GM18858 (cell line): Measurements from ENCODE around the gene GRB7.
A peak's percentile ranks its signal among the peaks of the same experiment; 100 is the strongest.
"Not testable (repeated sequence)": the region's sequence is repeated elsewhere in the genome, so short reads cannot be mapped to it uniquely, and the experiment has no call there.

Source experiments
- ATAC-seq: cut with Tn5 transposase; IDR thresholded peaks from one replicate; pipeline ENCODE4 v1.9.1; 2021; ENCODE audit not compliant: unreplicated experiment

GRB7 gene

DNA sequence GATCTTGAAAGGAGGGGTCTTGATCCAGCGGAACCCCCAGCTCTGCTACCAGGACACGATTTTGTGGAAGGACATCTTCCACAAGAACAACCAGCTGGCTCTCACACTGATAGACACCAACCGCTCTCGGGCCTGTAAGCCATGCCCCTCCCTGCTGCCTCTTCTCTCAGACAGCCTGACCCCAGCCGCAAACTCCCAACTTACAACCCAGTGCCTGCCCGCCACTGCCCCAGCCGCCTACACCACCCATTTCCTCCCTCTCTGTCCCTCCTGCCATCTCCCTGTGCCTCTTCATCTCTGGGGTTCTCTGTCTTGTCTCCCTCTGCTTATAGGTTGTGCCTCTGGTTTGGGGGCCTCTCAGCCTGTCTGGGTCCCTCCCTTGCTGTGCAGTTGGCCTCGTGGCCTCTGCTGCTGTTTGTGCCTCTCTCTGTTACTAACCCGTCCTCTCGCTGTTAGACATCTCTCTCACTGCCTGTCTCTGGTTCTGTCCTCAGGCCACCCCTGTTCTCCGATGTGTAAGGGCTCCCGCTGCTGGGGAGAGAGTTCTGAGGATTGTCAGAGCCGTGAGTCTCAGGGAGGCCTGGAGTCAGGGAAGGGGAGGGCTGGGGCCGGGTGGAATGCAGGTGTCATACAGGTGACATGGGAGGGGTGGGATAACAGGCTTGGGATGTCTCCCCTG, 28.3 kb upstream of the GRB7 start:
- ATAC-seq: no peak

DNA sequence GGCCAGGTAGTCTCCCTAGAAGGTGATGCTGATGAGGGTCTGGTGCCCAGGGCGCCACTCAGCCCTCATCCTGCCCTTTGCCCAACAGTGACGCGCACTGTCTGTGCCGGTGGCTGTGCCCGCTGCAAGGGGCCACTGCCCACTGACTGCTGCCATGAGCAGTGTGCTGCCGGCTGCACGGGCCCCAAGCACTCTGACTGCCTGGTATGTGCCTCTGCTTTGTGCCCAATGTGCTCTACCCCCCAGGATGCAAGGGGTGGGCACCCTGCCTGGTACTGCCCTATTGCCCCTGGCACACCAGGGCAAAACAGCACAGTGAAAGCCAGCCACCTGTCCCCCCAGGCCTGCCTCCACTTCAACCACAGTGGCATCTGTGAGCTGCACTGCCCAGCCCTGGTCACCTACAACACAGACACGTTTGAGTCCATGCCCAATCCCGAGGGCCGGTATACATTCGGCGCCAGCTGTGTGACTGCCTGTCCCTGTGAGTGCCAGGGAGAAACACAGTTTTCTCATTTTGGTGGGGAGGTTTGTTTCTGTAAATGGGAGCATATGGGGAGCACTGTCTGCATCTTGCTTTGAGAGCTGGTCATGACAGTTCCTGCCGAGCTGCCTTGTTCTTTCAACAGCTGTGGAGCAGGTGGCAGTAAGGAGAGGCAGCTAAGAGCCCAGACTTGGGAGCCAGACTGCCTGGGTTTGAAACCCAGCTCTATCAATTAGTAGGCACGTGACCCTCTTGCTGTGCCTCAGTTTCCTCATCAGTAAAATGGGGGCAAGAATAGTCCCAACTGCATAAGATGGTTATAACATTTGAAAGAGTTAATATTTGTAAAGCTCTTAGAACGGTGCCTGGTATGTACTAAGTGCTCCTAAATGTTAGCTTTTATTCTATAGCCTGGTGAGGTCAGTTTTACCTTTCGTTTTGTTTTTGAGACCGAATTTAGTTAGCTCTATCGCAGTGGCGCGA, 27.5 kb upstream of the GRB7 start:
- no peak for ATAC-seq

DNA sequence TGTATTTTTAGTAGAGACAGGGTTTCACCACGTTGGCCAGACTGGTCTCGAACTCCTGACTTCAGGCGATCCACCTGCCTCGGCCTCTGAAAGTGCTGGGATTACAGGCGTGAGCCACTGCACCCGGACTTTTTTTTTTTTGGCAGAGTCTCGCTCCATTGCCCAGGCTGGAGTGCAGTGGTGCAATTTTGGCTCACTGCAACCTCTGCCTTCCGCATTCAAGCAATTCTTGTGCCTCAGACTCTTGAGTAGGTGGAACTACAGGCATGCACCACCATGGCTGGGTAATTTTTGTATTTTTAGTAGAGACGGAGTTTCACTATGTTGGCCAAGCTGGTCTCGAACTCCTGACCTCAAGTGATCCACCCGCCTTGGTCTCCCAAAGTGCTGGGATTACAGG, 26.7 kb upstream of the GRB7 start:
- ATAC-seq: not testable (repeated sequence)

DNA sequence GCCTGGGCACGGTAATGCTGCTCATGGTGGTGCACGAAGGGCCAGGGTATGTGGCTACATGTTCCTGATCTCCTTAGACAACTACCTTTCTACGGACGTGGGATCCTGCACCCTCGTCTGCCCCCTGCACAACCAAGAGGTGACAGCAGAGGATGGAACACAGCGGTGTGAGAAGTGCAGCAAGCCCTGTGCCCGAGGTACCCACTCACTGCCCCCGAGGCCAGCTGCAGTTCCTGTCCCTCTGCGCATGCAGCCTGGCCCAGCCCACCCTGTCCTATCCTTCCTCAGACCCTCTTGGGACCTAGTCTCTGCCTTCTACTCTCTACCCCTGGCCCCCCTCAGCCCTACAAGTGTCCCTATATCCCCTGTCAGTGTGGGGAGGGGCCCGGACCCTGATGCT, 25.9 kb upstream of the GRB7 start:
- ATAC-seq: no peak

DNA sequence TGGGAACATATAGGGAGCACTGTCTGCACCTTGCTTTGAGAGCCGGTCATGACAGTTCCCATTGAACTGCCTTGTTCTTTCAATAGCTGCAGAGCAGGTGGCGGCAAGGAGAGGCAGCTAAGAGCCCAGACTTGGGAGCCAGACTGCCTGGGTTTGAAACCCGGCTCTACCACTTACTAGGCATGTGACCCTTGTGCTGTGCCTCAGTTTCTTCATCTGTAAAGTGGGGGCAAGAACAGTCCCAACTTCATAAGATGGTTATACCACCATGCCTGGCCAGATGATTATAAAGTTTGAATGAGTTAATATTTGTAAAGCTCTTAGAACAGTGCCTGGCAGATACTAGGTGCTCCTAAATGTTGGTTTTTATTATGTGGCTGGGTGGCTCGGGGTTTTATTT, 23.5 kb upstream of the GRB7 start:
- no peak for ATAC-seq

DNA sequence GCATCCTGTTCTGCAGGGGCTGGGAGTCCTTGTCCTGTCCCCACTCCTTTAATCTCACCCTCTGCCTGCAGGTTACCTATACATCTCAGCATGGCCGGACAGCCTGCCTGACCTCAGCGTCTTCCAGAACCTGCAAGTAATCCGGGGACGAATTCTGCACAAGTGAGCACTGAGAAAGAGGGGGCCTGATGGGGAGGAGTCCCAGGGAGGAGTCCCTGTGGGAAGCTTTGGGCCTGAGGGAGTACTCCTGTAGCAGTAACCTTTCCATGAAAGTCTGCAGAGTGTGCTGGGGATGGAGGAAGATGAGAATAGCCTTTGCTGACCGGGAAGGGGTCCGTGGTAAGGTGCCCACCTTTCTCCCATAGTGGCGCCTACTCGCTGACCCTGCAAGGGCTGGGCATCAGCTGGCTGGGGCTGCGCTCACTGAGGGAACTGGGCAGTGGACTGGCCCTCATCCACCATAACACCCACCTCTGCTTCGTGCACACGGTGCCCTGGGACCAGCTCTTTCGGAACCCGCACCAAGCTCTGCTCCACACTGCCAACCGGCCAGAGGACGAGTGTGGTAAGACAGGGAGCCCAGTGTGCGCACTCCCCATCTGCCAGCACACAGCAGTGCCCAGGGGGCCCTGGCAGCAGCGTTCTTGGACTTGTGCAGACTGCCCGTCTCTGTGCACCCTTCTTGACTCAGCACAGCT, 22.2 kb upstream of the GRB7 start:
- ATAC-seq: no peak

DNA sequence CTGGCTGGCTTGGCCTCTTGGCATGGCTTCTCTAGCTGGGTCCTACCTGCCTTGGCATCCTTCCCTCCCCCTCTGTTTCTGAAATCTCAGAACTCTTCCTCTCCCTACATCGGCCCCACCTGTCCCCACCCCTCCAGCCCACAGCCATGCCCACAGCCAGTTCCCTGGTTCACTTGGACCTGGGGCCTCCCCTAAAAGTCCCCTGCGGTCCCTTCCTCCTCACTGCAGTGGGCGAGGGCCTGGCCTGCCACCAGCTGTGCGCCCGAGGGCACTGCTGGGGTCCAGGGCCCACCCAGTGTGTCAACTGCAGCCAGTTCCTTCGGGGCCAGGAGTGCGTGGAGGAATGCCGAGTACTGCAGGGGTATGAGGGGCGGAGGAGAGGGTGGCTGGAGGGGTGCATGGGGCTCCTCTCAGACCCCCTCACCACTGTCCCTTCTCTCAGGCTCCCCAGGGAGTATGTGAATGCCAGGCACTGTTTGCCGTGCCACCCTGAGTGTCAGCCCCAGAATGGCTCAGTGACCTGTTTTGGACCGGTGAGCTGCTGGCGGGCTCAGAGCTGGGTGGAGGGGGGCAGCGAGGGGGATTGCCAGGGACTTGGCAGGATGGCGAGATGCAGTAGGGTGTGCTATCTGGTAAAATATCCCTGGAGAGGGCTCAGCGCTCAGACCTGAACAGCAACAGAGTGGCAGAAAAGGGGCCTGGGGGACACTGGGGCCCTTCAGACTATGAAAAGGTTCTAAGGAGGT, 21.5 kb upstream of the GRB7 start:
- ATAC-seq: no peak

DNA sequence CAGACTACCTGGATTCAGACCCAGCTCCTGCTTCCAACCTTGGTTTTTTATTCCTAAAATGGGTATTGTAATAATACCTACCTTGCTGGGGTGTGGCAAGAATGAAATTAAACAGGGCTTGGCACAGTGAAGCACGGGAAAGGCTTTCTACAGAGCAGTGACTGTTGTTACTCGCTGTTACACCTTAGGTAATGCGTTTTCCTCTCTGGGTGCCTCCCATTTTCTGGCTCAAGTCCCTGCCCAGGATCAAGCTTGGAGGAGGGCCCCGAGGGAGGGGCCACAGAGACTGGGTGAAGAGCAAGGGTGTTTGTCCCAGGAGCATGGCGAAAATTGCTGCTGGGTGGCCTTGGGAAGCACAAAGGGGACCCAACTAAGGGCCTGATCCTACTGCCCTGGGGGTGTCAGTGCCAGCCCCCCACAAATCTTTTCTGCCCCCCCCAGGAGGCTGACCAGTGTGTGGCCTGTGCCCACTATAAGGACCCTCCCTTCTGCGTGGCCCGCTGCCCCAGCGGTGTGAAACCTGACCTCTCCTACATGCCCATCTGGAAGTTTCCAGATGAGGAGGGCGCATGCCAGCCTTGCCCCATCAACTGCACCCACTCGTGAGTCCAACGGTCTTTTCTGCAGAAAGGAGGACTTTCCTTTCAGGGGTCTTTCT, 20.7 kb upstream of the GRB7 start:
- no peak for ATAC-seq

DNA sequence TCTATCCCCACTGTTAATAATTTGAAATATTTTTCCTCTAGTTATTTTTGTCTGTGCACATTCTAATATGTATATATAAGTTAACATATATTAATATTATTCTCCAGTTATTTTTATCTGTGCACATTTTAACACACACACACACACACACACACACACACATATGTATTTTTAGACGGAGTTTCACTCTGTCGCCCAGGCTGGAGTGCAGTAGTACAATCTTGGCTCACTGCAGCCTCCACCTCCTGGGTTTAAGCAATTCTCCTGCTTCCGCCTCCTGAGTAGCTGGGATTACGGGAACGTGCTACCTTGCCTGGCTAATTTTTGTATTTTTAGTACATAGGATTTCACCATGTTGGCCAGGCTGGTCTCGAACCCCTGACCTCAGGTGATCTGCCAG, 20.1 kb upstream of the GRB7 start:
- ATAC-seq: no peak

DNA sequence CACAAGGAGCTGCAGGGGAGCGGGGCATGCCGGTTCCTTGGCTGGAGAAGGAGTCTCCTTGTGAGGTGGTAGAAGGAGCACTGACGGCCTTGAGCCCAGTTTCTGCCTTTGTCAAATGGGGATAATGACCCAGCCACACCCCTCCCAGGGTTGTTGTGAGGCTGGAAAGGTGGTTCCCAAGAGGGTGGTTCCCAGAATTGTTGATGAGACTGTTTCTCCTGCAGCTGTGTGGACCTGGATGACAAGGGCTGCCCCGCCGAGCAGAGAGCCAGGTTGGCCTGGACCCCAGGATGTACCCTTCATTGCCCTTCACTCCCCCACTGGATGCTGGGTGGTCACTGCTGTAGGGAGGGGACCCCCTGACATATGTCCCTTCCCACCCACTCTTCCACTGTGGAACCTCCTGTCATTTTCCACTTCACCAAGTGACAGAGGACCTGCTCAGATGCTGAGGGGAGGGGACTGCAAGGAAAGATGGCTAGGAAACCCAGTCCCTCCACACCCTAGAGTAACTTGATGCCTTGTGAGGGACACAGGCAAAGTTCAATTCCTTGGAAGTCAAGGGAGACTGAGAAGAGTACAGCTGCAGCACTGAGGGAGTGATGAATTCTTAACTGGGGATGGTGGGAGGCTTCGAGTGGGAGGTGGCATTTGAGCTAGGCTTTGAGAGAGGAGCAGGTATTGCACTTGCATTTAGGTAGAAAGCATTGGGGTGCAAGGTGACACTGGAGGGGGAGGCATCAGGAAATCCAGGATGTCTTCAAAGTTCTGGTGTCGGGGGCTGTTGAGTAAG, 18.0 kb upstream of the GRB7 start:
- no peak for ATAC-seq

DNA sequence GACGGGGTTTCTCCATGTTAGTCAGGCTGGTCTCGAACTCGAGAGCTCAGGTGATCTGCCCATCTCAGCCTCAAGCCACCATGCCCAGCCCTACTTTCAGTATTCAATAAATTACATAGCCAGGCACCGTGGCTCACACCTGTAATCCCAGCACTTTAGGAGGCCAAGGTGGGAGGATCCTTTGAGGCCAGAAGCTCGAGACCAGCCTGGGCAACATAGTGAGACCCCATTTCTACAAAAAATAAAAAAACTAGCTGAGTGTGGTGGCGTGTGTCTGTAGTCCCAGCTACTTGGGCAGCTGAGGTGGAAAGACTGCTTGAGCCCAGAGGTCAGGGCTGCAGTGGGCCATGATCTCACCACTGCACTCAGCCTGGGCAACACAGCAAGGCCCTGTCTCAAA, 15.6 kb upstream of the GRB7 start:
- no peak for ATAC-seq

DNA sequence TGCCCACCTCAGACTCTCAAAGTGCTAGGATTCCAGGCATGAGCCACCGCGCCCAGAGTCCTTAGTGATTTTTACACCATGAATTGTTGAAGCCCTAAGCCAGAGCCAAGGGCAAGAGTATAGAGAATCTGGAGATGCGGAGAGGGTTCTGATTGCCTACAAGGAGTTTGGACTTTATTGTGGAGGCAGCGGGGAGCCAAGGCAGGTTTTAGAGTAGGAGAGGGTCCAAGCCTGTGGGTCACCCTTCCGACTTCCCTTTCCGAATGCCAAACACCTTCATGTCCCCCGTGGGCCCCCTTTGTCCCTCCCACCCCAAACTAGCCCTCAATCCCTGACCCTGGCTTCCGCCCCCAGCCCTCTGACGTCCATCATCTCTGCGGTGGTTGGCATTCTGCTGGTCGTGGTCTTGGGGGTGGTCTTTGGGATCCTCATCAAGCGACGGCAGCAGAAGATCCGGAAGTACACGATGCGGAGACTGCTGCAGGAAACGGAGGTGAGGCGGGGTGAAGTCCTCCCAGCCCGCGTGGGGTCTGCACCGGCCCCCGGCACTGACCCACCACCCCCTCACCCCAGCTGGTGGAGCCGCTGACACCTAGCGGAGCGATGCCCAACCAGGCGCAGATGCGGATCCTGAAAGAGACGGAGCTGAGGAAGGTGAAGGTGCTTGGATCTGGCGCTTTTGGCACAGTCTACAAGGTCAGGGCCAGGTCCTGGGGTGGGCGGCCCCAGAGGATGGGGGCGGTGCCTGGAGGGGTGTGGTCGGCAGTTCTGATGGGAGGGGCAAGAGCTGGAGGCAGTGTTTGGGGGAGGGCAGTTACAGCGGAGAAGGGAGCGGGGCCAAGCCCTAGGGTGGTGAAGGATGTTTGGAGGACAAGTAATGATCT, 14.5 kb upstream of the GRB7 start:
- ATAC-seq: no peak

DNA sequence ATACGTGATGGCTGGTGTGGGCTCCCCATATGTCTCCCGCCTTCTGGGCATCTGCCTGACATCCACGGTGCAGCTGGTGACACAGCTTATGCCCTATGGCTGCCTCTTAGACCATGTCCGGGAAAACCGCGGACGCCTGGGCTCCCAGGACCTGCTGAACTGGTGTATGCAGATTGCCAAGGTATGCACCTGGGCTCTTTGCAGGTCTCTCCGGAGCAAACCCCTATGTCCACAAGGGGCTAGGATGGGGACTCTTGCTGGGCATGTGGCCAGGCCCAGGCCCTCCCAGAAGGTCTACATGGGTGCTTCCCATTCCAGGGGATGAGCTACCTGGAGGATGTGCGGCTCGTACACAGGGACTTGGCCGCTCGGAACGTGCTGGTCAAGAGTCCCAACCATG, 13.0 kb upstream of the GRB7 start:
- no peak for ATAC-seq

DNA sequence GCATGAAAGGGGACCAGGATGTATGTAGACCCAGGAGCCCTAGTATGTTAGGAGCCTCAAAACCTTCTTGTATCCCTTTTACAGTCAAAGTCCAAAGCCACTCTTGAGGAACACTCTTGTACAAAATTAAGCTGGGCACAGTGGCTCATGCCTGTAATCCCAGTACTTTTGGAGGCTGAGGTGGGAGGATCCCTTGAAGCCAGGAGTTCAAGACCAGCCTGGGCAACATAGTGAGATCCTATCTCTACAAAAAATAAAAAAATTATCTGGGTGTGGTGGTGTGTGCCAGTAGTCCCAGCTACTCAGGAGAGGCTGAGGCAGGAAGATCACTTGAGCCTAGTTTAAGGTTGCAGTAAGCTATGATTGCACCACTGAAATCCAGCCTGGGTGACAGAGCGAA, 11.8 kb upstream of the GRB7 start:
- ATAC-seq: not testable (repeated sequence)

DNA sequence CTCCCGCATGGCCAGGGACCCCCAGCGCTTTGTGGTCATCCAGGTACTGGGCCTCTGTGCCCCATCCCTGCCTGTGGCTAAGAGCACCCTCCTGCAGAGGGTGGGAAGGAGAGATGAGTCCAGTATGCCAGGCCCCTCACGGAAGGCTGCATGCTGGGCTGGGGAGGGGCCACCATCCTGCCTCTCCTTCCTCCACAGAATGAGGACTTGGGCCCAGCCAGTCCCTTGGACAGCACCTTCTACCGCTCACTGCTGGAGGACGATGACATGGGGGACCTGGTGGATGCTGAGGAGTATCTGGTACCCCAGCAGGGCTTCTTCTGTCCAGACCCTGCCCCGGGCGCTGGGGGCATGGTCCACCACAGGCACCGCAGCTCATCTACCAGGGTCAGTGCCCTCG, 11.1 kb upstream of the GRB7 start:
- no peak for ATAC-seq

DNA sequence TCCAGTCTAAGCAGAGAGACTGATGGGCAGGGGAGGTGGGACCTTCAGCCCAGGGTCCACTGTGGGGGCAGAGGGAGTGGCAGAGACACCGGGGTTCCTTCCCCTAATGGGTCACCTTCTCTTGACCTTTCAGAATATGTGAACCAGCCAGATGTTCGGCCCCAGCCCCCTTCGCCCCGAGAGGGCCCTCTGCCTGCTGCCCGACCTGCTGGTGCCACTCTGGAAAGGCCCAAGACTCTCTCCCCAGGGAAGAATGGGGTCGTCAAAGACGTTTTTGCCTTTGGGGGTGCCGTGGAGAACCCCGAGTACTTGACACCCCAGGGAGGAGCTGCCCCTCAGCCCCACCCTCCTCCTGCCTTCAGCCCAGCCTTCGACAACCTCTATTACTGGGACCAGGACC, 10.2 kb upstream of the GRB7 start:
- ATAC-seq: no peak

DNA sequence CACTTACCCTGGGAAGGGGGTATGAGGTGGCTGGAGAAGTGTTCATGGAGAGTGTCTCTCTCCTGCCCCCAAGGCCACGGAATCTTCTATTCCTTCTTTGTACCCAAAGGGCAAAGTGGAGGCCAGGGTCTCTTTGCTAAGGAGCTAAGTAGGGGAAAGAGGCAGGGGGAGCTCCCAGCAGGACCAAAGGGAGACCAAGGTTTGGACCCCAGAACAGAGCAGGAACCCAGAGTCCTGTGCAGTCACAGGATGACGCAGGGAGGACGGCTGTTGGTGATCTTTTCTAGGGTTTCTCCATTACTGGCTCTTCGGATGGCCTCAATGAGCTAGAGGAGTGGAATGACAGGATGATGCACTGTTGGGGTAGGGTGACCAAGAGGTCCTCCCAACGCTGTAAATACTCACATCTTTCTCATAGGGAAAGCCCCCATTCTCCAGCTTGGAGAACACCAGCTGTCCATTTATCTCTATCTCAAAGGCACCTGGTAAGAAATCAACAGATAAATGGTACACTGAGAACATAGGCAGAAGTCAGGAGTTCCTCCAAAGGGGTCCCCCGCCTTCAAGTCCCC, 8.4 kb upstream of the GRB7 start:
- no peak for ATAC-seq

DNA sequence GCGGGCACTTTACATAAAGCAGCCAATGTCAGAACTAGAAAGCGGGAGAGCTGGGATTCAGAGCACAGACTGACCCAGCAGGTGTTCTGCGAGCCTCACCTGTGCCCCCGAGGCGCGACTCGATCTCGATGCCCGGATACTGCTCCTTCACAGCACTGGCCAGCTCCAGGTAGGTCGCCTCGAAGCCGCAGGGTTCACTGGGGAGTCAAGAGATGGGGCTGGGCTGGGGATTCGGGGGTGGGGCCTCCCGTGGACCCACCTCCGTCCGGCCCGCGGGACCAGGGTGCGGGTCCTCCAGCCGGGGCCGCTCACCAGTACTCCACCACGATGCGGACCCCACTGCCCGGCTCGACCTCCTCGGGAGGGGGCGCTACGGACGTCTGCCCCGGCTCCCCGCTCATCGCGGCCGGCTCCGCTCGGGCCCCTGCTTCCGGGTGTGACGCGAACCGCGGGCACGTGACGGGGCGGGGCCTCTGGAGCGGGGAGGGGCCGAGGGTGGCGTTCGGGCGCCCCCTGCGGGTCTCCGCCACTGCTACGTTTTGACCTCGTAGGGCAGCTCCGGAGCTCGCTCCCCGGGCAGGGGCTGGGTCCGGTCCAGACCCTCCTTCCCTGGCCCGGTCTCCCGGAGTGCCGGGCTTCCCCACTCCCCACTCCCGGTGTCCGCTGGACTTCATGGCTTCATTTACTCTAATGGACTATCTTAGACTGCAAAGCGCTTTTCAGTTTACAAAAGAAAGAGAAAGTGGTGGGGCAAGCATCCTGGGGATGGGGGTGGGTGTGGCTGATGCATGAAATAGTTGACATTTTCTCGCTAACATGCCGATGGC, 7.4 kb upstream of the GRB7 start, which contains the start of gene MIEN1:
Gene MIEN1 (minus strand): TSS at position 438 of the 827 bp plus-strand sequence. CDS start 37 bp downstream, at position 401.
- ATAC-seq: peak; percentile 64
